ENCODE data around the gene PAX8. TPM values are rescaled to one million over a fixed set of nuclear protein-coding genes. Genes with fewer than 3 reads are reported as not detected.

Gene PAX8
- total RNA-seq, 2 experiments from 2014 or later: 0.36 to 0.52 TPM

GRCh38 chr2:113206251-113206650 is 72.5 kb downstream of the PAX8 start:
- Mint-ChIP-seq H3K27me3 (no peaks in the 10 kb centered on the region), H3K9me3 (no peaks in the 10 kb centered on the region), H3K4me1 (ENCODE audit: low read depth) (peaks cover 38% of the 10 kb centered on the region), H3K27ac (peak overlapping the region; percentile 48), H3K36me3 (ENCODE audit: low read depth) (peaks cover 24% of the 10 kb centered on the region), H3K4me3 (no peak overlapping the region)
- Histone ChIP-seq H3K9me3 (ENCODE audit: control insufficient read depth in 1 of 2, insufficient read depth in 1 of 2, low read length in 2 of 2) (no peaks in the 10 kb centered on the region), H3K4me1 (ENCODE audit: insufficient read depth, low read length) (peaks cover 19% of the 10 kb centered on the region), H3K36me3 (ENCODE audit: insufficient read depth, low read length) (peaks cover 18% of the 10 kb centered on the region), H3K4me3 (ENCODE audit: low read length) (no peak overlapping the region), H3K27ac (ENCODE audit: low read depth in 1 of 2, low read length in 2 of 2) (no peak overlapping the region), H3K27me3 (ENCODE audit: control insufficient read depth in 1 of 2, insufficient read depth in 2 of 2, low read length in 2 of 2) (no peaks in the 10 kb centered on the region)
- ATAC-seq (ENCODE audit: poor library complexity) (no peak), DNase-seq (no peak)
- ChIA-PET CTCF (no interaction called here), POLR2A (interaction anchor here (0.7 to 6.4 kb wide), 3 partner anchors 23 to 164 kb away, joined by 3 to 38 read pairs (median 3); partner anchors contain the start of gene PSD4)
- intact Hi-C loops (cut with DNase I, micrococcal nuclease): no loop called here
- no peak for TF ChIP-seq CTCF (IDR thresholded peaks at IDR 0.05)

GRCh38 chr2:113203901-113204519 is 74.7 kb downstream of the PAX8 start:
- peak; percentile 66 to 88 (median 71) for DNase-seq
- Mint-ChIP-seq H3K4me3 (no peak overlapping the region), H3K4me1 (ENCODE audit: low read depth) (peaks cover 38% of the 10 kb centered on the region), H3K36me3 (ENCODE audit: low read depth) (peaks cover 43% of the 10 kb centered on the region), H3K27ac (peak overlapping the region; percentile 83), H3K9me3 (no peaks in the 10 kb centered on the region), H3K27me3 (no peaks in the 10 kb centered on the region)
- Histone ChIP-seq H3K27ac (ENCODE audit: low read depth in 1 of 2, low read length in 2 of 2) (peak overlapping the region; percentile 17 to 40), H3K9me3 (ENCODE audit: control insufficient read depth in 1 of 2, insufficient read depth in 1 of 2, low read length in 2 of 2) (no peaks in the 10 kb centered on the region), H3K4me3 (ENCODE audit: low read length) (no peak overlapping the region), H3K27me3 (ENCODE audit: control insufficient read depth in 1 of 2, insufficient read depth in 2 of 2, low read length in 2 of 2) (no peaks in the 10 kb centered on the region), H3K4me1 (ENCODE audit: insufficient read depth, low read length) (peaks cover 21% of the 10 kb centered on the region), H3K36me3 (ENCODE audit: insufficient read depth, low read length) (peaks cover 38% of the 10 kb centered on the region)
- POLR2A ChIA-PET: interaction anchor here (0.8 to 6.4 kb wide), 8 partner anchors 23 to 167 kb away, joined by 3 to 38 read pairs (median 4); partner anchors contain the start of gene PSD4
- TF ChIP-seq CTCF (IDR thresholded peaks at IDR 0.05): peak; percentile 85
- peak; percentile 96 for ATAC-seq (ENCODE audit: poor library complexity)
- CTCF ChIA-PET: interaction anchor here (0.5 to 4.4 kb wide), 13 partner anchors 10 to 187 kb away, joined by 3 to 40 read pairs (median 7); partner anchors contain the start of gene PSD4
- intact Hi-C loops (cut with DNase I, micrococcal nuclease): loop anchor here (1.0 to 5.0 kb wide), 6 partner anchors 45 to 222 kb away; no protein-coding TSS in a partner anchor

- Mint-ChIP-seq H3K4me3 (no peak overlapping the region), H3K4me1 (ENCODE audit: low read depth) (peaks cover 34% of the 10 kb centered on the region), H3K9me3 (no peaks in the 10 kb centered on the region), H3K27ac (peak overlapping the region; percentile 6), H3K36me3 (ENCODE audit: low read depth) (peaks cover 46% of the 10 kb centered on the region), H3K27me3 (no peaks in the 10 kb centered on the region)
- H3K4me1 ChIP-seq (ENCODE audit: insufficient read depth, low read length): peaks cover 23% of the 10 kb centered on the region
- intact Hi-C loops (cut with DNase I, micrococcal nuclease): loop anchor here in 1 of 2 experiments (5.0 kb wide), 1 partner anchor 221 kb away; no protein-coding TSS in a partner anchor
- ATAC-seq (ENCODE audit: poor library complexity) (no peak), DNase-seq (no peak)
- no peak overlapping the region for H3K4me3 ChIP-seq (ENCODE audit: low read length)
- no peak for TF ChIP-seq CTCF (IDR thresholded peaks at IDR 0.05)
- H3K27ac ChIP-seq (ENCODE audit: low read depth in 1 of 2, low read length in 2 of 2): no peak overlapping the region
- ChIA-PET CTCF (interaction anchor here (0.6 to 4.4 kb wide), 7 partner anchors 9 to 187 kb away, joined by 4 to 40 read pairs (median 7); partner anchors contain the start of gene PSD4), POLR2A (interaction anchor here (0.9 to 6.4 kb wide), 3 partner anchors 22 to 45 kb away, joined by 3 to 38 read pairs (median 6); partner anchors contain the start of gene PSD4)
- H3K9me3 ChIP-seq (ENCODE audit: control insufficient read depth in 1 of 2, insufficient read depth in 1 of 2, low read length in 2 of 2): peaks cover 0 to 3% of the 10 kb centered on the region in 2 experiments
- H3K36me3 ChIP-seq (ENCODE audit: insufficient read depth, low read length): peaks cover 44% of the 10 kb centered on the region
- H3K27me3 ChIP-seq (ENCODE audit: control insufficient read depth in 1 of 2, insufficient read depth in 2 of 2, low read length in 2 of 2): no peaks in the 10 kb centered on the region
Measured at GRCh38 chr2:113203217-113203530, 75.5 kb downstream of the PAX8 start.
